Heart right ventricle (tissue), 16 donors: ENCODE measurements around the gene CST4. TPM values are rescaled to one million over a fixed set of nuclear protein-coding genes. Genes with fewer than 3 reads are reported as not detected.
A peak's percentile ranks its signal among the peaks of the same experiment; 100 is the strongest.
"Not testable (repeated sequence)": the region's sequence is repeated elsewhere in the genome, so short reads cannot be mapped to it uniquely, and the experiment has no call there.

Source experiments
- ATAC-seq, 8 donors: fragments of 200-7000 bp; cut with Tn5 transposase; one replicate each; pipeline ENCODE4 v1.9.1; 2020; ENCODE audit warnings: mild to moderate bottlenecking in 8 of 8, moderate library complexity in 8 of 8, moderate number of reproducible peaks in 1 of 8
- DNase-seq, 2 donors: peaks; one replicate each; pipeline ENCODE4 v3.0.0-alpha.2; 2020
- H3K27ac ChIP-seq, 10 donors: fragments of 200-600 bp; sonication (generic) in 2 of 10; one replicate each; pipeline versions ENCODE4 v1.5.0 to v1.8.0; 2020 to 2022; ENCODE audit warnings: mild to moderate bottlenecking in 3 of 10
- H3K27me3 ChIP-seq, 7 donors: fragments of 200-600 bp; one replicate each; pipeline ENCODE4 v1.8.0; 2021 to 2022; ENCODE audit warnings: mild to moderate bottlenecking in 2 of 7
- H3K36me3 ChIP-seq, 9 donors: fragments of 200-600 bp; sonication (generic) in 1 of 9; one replicate each; pipeline versions ENCODE4 v1.5.0 to v1.8.0; 2020 to 2022; ENCODE audit warnings: mild to moderate bottlenecking in 2 of 9
- H3K4me1 ChIP-seq, 9 donors: fragments of 200-600 bp; sonication (generic) in 1 of 9; one replicate each; pipeline versions ENCODE4 v1.5.0 to v1.8.0; 2020 to 2022; ENCODE audit warnings: mild to moderate bottlenecking in 4 of 9
- H3K4me3 ChIP-seq, 10 donors: fragments of 200-600 bp; sonication (generic) in 2 of 10; one replicate each; pipeline versions ENCODE4 v1.5.0 to v1.8.0; 2020 to 2022; ENCODE audit warnings: mild to moderate bottlenecking in 7 of 10, moderate library complexity in 2 of 10
- H3K9me3 ChIP-seq, 11 donors: fragments of 200-600 bp in 10 of 11; sonication (generic) in 2 of 11; one replicate each; pipeline versions ENCODE4 v1.5.0 to v1.8.0; 2013 to 2022; ENCODE audit warnings: mild to moderate bottlenecking in 2 of 11, control low read depth in 1 of 11, moderate library complexity in 1 of 11
- WGBS, 2 donors: extraction: QIAGEN DNeasy Blood & Tissue Kit; methylation state at CpG; one replicate each; pipeline ENCODE4 v1.1.7; 2013; ENCODE audit warnings: inconsistent platforms in 1 of 2; 5-methylcytosine and 5-hydroxymethylcytosine counted together
- intact Hi-C, 10 donors: fragments of 100-400 bp; cut with DNase I; formaldehyde crosslinking; loops; one replicate each; pipeline versions ENCODE4 v1.11.1 to v1.14.2; 2022
- polyA plus RNA-seq, 2 donors: library from polyadenylated mRNA; stranded (reverse); fragments of 200-250 nt; gene quantifications; one replicate each; pipeline ENCODE4 v1.2.3, GENCODE V29; 2013
- total RNA-seq, 10 donors: library from RNA; stranded (reverse); fragmentation: NEBNext Ultra II Directional in 3 of 10; extraction: Animal tissue kit (Norgen Biotek cat#: 25700) in 3 of 10; gene quantifications; one replicate each; pipeline versions ENCODE4 v1.2.1 to v1.2.4, GENCODE V29; 2021 to 2023
- TF ChIP-seq, protein P1 (sequence below), 9 donors: fragments of 200-600 bp; sonication (generic) in 2 of 9; IDR thresholded peaks; one replicate each; pipeline versions ENCODE4 v1.5.0 to v1.8.0; 2021 to 2022; ENCODE audit warnings: antibody characterized with exemption in 9 of 9, mild to moderate bottlenecking in 5 of 9, moderate library complexity in 1 of 9
- donor health status: Arrhythmogenic right ventricular cardiomyopathy.
- donor health status: ischemic (EF 13 %, LVEDD 7.1; RV severe dilation, severe dysfunction).
- donor health status: healthy with polysubstance abuse.
- donor health status: DM: no; HTN: yes; CAD: no.
- donor health status: DM: no; HTN: no; CAD: no.
- donor health status: ischemic (EF 25% LVEDD 6.9; RV normal size, moderate dysfunction).
- donor health status: ischemic (EF 25% LVEDD 5.7; RV mildly dilated, moderate dysfunction).
- donor health status: healthy.
- donor health status: DM: yes; HTN: yes; CAD: no.
- donor health status: Ischemic cardiomyopathy.
- donor health status: ischemic (EF 35%, LVEDD 5.7; RV mildly dilated, moderate dysfunction).
- donor health status: nonischemic (EF 11% LVEDD 7.7; RV severe dilation, severe dysfunction).
- donor health status: DM: yes; HTN: yes; CAD: no.
- donor health status: PGD.
- donor health status: ischemic (EF 29% LVEDD 5.4; RV normal size, mild dysfunction).
- donor health status: nonischemic (EF 23%, LVEDD 6.1; RV moderate dilation, normal function).

The CST4 gene
- total and polyA plus RNA-seq, 12 donors, result not detected

DNA sequence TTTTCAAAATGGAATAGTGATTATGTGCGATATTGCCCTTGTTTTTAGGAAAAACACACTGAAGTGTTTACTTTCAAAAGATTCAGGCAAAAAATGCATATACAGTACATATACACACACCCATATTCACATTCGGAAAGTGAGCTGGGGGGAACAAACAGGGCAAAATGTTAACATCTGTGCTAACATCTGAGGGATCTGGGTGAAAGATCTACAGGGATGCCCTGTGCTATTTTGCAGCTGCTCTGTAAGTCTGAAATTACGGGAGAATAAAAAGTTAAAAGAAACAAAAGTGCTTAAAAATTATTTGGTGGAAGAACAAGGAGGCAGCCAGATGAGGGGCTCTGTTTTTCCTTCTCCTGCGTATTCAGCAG, 51.9 kb downstream of the CST4 start:
- 29 to 39% methylated on average over 4 of the region's 4 CpGs for WGBS, 2 donors
- Histone ChIP-seq H3K27ac (peak overlapping the region; percentile 92 to 100 (median 98)), H3K36me3 (peaks cover 0 to 36% (median 11%) of the 10 kb centered on the region in 9 donors), H3K27me3 (no peaks in the 10 kb centered on the region), H3K4me3 (peak overlapping the region; percentile 73 to 100 (median 93)), H3K9me3 (no peaks in the 10 kb centered on the region), H3K4me1 (peaks cover 5 to 59% (median 36%) of the 10 kb centered on the region in 9 donors)
- no peak for DNase-seq
- ATAC-seq, result no peak
- intact Hi-C loops, result loop anchor here in 5 of 10 donors (2.0 to 10.0 kb wide), 4 partner anchors 32 to 282 kb away; partner anchors contain the start of genes GZF1 (in 2 of the 5), NXT1 (in 2 of the 5) and CST9 (in 1 of the 5)
- TF ChIP-seq, protein P1, sequence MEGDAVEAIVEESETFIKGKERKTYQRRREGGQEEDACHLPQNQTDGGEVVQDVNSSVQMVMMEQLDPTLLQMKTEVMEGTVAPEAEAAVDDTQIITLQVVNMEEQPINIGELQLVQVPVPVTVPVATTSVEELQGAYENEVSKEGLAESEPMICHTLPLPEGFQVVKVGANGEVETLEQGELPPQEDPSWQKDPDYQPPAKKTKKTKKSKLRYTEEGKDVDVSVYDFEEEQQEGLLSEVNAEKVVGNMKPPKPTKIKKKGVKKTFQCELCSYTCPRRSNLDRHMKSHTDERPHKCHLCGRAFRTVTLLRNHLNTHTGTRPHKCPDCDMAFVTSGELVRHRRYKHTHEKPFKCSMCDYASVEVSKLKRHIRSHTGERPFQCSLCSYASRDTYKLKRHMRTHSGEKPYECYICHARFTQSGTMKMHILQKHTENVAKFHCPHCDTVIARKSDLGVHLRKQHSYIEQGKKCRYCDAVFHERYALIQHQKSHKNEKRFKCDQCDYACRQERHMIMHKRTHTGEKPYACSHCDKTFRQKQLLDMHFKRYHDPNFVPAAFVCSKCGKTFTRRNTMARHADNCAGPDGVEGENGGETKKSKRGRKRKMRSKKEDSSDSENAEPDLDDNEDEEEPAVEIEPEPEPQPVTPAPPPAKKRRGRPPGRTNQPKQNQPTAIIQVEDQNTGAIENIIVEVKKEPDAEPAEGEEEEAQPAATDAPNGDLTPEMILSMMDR (IDR thresholded peaks at IDR 0.05), result no peak

DNA sequence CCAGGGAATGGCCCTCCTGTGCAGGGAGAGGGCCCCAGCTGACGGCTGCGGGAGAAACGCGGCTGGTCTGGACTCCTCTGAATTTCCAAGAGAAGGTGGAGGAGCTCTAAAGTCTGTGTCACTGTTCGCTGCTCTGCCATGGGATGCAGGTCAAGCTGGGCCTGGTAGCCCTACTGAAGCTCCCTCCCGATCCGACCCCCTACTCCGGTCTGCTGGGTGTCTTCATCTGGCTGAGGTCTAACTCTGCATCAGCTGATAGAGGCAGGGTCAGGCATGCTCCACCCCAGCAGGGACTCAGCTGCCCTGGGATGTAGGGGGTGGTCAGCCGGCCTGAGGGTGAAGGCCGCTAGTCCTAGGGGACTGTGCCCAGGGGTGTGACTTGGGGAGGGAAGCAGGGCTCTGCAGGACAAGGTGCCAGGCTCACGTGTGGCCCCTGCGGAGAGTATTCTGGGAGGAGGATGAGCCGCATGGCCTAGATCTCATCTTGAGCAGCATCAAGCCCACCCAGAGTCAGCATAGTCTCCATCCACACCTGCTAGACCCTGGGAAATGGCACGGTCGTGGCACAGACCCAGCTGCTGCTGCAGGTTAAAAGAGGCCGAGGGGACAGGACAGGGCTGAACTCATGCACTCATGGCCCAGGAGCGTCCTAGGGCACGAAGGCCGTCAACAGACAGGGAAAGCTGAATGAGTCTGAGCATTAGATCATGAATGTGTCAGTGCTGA, 52.5 kb downstream of the CST4 start:
- intact Hi-C loops, result loop anchor here in 5 of 10 donors (2.0 to 10.0 kb wide), 4 partner anchors 32 to 282 kb away; partner anchors contain the start of genes GZF1 (in 2 of the 5), NXT1 (in 2 of the 5) and CST9 (in 1 of the 5)
- H3K9me3 ChIP-seq, result no peaks in the 10 kb centered on the region
- ATAC-seq (peak in 1 of 8 donors; percentile 2), DNase-seq (no peak)
- peaks cover 5 to 59% (median 33%) of the 10 kb centered on the region in 9 donors for H3K4me1 ChIP-seq
- TF ChIP-seq, protein P1 (IDR thresholded peaks at IDR 0.05), result no peak
- H3K27ac ChIP-seq, result peak overlapping the region; percentile 92 to 100 (median 98)
- no peaks in the 10 kb centered on the region for H3K27me3 ChIP-seq
- H3K4me3 ChIP-seq, result peak overlapping the region; percentile 73 to 100 (median 93)
- 69 to 79% methylated on average over 19 of the region's 19 CpGs for WGBS, 2 donors
- peaks cover 0 to 42% (median 15%) of the 10 kb centered on the region in 9 donors for H3K36me3 ChIP-seq

DNA sequence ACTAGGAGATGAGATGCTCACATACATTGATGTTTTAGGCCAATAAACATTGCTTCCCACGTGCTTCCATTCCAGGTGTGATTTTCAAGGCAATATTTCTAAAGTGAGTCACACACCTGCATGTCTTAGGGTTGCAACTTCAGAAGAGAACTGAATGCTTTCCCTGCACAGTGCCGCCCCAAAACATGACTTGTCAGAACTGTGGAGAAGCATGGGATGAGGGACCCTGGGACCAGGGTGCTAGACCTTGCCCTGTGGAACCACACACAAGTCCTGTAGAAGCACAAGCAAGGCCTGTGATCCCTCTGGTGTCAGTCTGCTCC, 53.1 kb downstream of the CST4 start:
- DNase-seq, ATAC-seq, H3K9me3 ChIP-seq, H3K27me3 ChIP-seq: not testable (repeated sequence)
- peaks cover 0 to 44% (median 15%) of the 10 kb centered on the region in 9 donors for H3K36me3 ChIP-seq
- 80 to 88% methylated on average over 1 of the region's 2 CpGs for WGBS, 2 donors
- intact Hi-C loops, result loop anchor here in 5 of 10 donors (2.0 to 10.0 kb wide), 4 partner anchors 31 to 281 kb away; partner anchors contain the start of genes GZF1 (in 2 of the 5), NXT1 (in 2 of the 5) and CST9 (in 1 of the 5)
- peaks cover 5 to 59% (median 33%) of the 10 kb centered on the region in 9 donors for H3K4me1 ChIP-seq
- peak overlapping the region in 9 of 10 donors; percentile 73 to 100 (median 95) for H3K4me3 ChIP-seq
- peak overlapping the region in 9 of 10 donors; percentile 12 to 100 (median 98) for H3K27ac ChIP-seq

Other genes starting within 250 kb of the CST4 start
- gene CSTL1, start 249.4 kb downstream of the CST4 start, total RNA-seq, result not detected
- gene CSTL1, start 249.4 kb downstream of the CST4 start, polyA plus RNA-seq, result not detected
- gene CST11, start 236.2 kb downstream of the CST4 start, total RNA-seq, result not detected
- not detected for gene CST11, start 236.2 kb downstream of the CST4 start, polyA plus RNA-seq
- not detected for gene CST8, start 197.9 kb downstream of the CST4 start, total RNA-seq
- not detected for gene CST8, start 197.9 kb downstream of the CST4 start, polyA plus RNA-seq
- not detected for gene CST9L, start 120.6 kb downstream of the CST4 start, total RNA-seq
- gene CST9L, start 120.6 kb downstream of the CST4 start, polyA plus RNA-seq, result not detected
- not detected for gene CST9, start 83.1 kb downstream of the CST4 start, total RNA-seq
- gene CST9, start 83.1 kb downstream of the CST4 start, polyA plus RNA-seq, result not detected
- gene CST3, start 51.1 kb downstream of the CST4 start, total RNA-seq, result 1,000 to 10,000 TPM in 1 of 10 donors, 100 to 1,000 TPM in 9; 395 to 1,066 (median 576) TPM
- 100 to 1,000 TPM; 633 to 805 TPM for gene CST3, start 51.1 kb downstream of the CST4 start, polyA plus RNA-seq
- gene CST1, start 61.9 kb upstream of the CST4 start, total RNA-seq, result not detected
- not detected for gene CST1, start 61.9 kb upstream of the CST4 start, polyA plus RNA-seq
- under 1 TPM in 1 of 10 donors, not detected in 9; 0.75 TPM for gene CST2, start 137.7 kb upstream of the CST4 start, total RNA-seq
- gene CST2, start 137.7 kb upstream of the CST4 start, polyA plus RNA-seq, result not detected
- not detected for gene CST5, start 190.7 kb upstream of the CST4 start, total RNA-seq
- gene CST5, start 190.7 kb upstream of the CST4 start, polyA plus RNA-seq, result not detected